ENCODE data around the gene RBM33.
A peak's percentile ranks its signal among the peaks of the same experiment; 100 is the strongest.

Gene RBM33

GRCh38 chr7:155796381-155797261 is 152.2 kb downstream of the RBM33 start:
- peak; percentile 36 for DNase-seq (ENCODE audit: low read depth)

DNA sequence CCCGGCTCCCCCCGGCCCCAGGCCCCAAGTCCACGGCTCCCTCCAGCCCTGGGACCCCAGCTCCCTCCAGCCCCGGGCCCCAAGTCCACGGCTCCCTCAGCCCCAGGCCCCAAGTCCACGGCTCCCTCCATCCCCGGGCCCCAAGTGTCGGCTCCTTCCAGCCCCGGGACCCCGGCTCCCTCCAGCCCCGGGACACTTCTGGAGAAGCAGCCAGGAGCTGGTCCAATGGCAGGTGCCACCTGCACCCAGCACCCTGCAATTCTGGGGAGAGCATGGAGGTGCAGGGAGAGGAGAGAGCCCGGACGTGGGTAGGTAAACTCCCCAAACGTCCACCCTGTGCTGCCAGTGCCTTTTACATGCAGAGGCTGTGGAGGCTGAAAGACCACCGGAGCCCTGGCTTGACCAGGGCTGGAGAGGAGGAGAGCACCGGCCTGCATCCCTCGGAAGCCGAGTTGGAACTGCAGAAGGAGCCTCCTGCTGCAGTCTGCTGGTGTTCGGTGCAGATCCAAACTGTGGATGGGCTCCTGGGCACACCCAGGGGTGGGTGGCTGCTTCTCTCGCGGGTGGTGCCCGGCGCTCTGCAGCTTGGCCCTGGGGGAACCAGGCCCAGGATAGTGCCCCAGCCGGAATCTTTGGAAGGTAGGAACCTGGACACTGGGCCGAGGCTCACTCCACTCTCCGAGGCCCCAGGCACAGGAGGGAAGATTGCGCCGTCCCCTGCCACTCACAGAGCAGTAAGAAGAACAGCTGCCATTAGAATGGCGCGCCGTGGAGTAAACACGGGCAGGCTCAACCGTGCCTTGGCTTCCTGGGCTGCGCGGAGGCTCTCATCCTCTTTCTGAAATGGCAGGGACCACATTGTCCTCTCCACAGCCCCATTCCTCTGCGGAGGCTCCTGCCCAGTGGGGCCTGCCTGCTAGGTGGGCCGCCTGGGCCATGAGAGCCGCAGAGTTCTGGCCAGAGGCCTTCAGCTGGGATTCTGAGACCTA is 153.1 kb downstream of the RBM33 start:
- DNase-seq (ENCODE audit: low read depth): no peak

GRCh38 chr7:155798673-155799439 is 154.4 kb downstream of the RBM33 start:
- no peak for DNase-seq (ENCODE audit: low read depth)

- no peak for DNase-seq (ENCODE audit: low read depth)
Measured at GRCh38 chr7:155799514-155799913, 155.1 kb downstream of the RBM33 start.

- DNase-seq (ENCODE audit: low read depth): no peak
Measured at GRCh38 chr7:155800301-155800700, 155.8 kb downstream of the RBM33 start.

- no peak for DNase-seq (ENCODE audit: low read depth)
Measured at GRCh38 chr7:155800741-155801267, 156.3 kb downstream of the RBM33 start.

- no peak for DNase-seq (ENCODE audit: low read depth)
Measured at GRCh38 chr7:155802291-155802690, 157.8 kb downstream of the RBM33 start.

- DNase-seq (ENCODE audit: low read depth): no peak
Measured at GRCh38 chr7:155802906-155803417, 158.5 kb downstream of the RBM33 start.

DNA sequence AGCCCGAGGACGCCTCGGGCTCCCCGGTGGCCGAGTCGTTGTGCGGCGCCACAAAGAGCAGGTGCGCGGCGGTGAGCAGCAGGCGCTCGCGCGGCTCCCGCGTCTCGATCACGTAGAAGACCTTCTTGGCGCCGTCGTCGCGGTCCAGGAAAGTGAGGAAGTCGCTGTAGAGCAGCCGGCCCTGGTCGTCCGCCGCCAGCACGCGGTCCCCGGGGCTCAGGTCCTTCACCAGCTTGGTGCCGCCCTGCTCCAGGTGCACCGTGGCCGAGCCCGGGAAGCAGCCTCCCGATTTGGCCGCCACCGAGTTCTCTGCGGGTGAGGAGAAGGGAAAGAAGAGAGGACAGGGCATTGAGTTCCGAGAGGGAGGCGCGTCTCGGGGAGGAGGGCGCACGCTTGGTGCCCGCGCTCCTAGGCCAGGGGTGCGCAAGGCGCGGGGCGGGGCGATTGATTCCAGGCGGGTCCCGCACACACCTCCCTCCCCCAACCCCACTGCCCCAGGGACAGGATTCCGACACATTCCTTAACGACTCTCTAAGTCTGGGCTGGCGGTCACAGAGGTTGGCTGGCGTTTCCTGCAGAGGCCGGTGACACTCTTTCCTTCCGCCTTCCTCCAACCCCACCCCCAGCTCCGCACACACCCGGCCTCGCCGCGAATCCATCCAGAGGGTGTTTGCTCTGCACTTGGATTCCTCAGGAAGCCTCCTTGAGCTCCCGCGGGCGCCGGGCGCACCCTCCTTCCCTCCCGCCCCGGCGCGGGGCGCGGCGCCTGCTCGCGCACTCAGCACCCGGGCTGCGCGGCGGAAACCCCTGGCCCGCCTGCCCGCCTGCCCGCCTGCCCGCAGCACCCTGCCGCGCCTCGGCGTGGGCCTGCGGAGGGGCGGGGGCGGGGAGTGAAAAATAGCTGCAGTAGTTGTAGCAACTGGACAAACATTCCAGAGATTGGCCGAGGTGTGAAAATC is 159.2 kb downstream of the RBM33 start:
- DNase-seq (ENCODE audit: low read depth): no peak

GRCh38 chr7:155804431-155804831 is 160.0 kb downstream of the RBM33 start:
- no peak for DNase-seq (ENCODE audit: low read depth)

DNA sequence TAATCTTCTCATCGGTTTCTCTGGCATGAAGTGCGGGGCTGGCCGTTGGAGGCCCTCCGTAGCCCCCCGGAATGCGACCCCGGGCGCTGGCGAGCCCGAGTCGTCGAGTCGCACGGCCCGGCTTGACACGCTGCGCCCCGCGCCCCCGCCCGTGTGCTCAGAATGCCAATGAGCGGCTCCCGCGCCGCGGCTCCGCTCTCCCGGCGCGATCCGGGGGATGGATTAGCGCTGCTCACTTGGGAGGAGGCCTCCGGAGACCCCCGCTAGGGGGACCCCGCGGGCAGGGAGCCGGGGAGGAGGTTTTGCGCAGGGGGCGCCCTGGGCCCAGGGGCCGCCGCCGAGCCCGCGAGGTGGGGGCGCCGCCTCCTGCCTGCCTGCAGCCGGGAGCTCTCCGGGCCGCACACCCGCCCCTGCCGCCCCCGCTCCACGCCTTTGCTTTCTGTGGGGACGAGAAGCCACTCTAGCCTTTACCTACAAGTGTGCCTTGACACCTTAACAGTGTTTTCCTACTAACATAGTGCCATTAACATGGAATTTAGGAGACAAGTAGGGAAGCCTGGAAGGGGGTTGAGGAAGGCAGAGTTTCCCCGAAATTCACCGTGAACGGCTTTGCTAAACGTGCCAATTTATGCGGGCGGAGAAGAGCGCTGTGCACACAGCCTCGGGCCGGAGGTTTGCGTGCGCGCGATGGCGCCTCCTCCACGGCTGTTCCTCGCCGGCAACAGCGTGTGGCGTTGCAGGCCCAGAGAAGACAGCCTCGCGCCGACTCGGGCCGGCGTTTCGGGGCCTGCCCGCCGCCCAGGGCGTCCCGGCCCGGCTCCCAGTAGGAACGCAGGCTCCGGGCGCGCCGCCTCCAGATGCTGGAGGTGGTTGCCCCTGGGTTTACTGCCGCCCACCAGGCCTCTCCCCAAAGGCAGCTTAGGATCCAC is 160.7 kb downstream of the RBM33 start:
- peak; percentile 37 for DNase-seq (ENCODE audit: low read depth)

DNA sequence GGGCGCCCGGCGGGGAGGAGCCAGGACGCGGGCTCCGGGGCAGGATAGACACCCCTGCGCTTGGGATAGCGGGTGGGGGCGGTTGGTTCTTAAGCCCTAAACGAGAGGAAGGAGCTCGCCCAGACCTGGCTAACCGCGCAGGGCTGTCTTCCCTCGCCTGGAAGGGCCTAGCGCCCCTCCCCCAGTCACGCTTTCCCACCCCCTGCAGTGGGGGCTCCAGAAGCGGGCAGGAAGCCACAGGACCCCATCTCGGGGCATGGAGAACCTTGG is 161.3 kb downstream of the RBM33 start:
- DNase-seq (ENCODE audit: low read depth): no peak

- no peak for DNase-seq (ENCODE audit: low read depth)
Measured at GRCh38 chr7:155806096-155806871, 161.8 kb downstream of the RBM33 start.

DNA sequence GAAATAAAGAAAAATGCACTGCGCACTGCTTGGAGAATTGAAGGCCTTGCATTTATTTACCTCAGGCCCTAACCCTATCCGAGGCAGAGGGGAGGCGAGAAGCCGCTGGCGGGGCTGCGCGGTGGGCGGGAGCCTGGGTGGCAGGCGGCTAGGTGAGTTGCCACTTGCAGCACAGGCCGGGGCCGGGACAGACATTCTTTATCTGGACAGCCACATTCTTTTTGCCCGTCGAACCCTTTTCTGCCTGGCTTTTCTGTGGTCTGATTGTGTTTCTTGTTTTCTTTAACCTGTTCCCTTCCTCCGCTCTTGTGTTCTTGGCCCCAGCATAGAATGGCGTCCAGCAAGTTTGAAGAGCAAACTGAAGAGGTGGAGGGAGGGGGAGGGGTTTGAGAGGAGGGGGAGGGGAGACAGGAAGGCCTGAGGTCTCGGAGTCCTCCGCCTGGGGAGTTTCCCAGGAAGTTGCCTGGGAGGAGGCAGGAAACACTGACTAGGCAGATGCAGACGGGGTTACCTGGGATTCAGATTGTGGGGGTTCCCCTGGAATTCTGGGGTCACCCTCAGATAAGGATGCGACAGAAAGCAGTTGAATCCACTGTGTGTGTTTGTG is 162.7 kb downstream of the RBM33 start:
- DNase-seq (ENCODE audit: low read depth): no peak

DNA sequence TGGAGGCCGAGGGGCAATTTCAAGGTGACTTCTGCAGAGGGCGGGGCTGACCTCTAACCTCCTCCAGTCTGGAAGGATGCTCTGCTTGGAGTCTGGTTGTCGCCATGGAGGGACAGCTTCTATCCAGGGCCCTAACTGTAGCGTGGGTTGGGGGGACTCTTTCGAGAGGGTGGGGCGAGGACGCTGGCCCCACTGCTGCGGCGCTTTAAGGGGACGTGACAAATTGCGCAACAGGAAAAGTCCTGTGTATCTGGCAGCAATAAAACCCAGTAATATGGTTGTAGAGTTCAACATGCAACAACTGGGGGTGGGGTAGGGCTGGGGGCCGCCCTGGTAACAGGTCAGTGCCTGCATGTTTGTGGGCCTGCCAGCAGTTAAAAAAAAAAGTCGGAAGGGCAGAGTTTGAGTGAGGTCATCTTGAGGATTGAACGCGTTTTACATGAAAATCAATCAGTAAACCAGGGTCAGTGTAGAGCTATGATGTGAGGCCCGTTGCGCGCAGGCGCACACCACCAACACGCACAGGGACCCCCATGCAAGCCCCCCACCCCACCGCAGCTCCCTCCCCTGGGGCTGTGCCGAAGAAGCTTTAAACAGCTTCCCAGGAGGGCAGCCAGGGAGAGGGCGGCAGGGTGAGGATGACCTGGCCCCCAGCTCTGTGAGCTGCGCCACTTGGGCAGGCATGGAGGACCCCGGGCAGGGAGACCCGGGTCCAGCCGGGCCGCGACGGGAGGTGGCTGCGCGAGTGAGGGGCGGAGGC is 163.5 kb downstream of the RBM33 start:
- no peak for DNase-seq (ENCODE audit: low read depth)

GRCh38 chr7:155808549-155809331 is 164.3 kb downstream of the RBM33 start:
- DNase-seq (ENCODE audit: low read depth): no peak

Measured in stimulated activated CD4-positive, alpha-beta T cell treated with anti-CD3 and anti-CD28 coated beads, Interleukin-2, amount 100 ng/mL, for 4 hours (primary cell).